Caco-2 (cell line): ENCODE results near the gene TACC2. TPM values are rescaled to one million over a fixed set of nuclear protein-coding genes. Genes with fewer than 3 reads are reported as not detected.

Source experiments
- BruUV-seq: library from RNA; stranded (reverse); fragments of 400-500 nt; replicated peaks from 2 replicates; lab custom pipeline; 2021; lab: Mats Ljungman, UMichigan
- CTCF ChIA-PET: fragments of 300-600 bp; sonication (Branson Sonifier 250); formaldehyde crosslinking; loops from one replicate; lab custom pipeline; 2022; ENCODE audit warnings: antibody characterized with exemption; lab: Charles Lee
- POLR2A ChIA-PET: fragments of 300-600 bp; sonication (Branson Sonifier 250); formaldehyde crosslinking; loops from one replicate; lab custom pipeline; 2022; ENCODE audit warnings: antibody characterized with exemption; lab: Charles Lee
- DNase-seq, 2 experiments: peaks; one replicate each; pipeline versions ENCODE4 v3.0.0 to v3.0.0-alpha.2; 2020 to 2022
- H3K27me3 ChIP-seq: replicated peaks from 2 replicates; pipeline ENCODE4 v1.6.0; 2011; ENCODE audit warnings: low read length; ENCODE audit not compliant: control insufficient read depth, insufficient read depth
- H3K36me3 ChIP-seq: 2 replicates; pipeline ENCODE4 v1.5.1; 2011; ENCODE audit warnings: low read length; ENCODE audit not compliant: control insufficient read depth, insufficient read depth
- H3K4me1 ChIP-seq: fragments of 250-450 bp; sonication (Bioruptor Pico); 2 replicates; pipeline ENCODE4 v1.5.1; 2020; ENCODE audit warnings: mild to moderate bottlenecking
- H3K4me3 ChIP-seq: 2 replicates; pipeline ENCODE4 v1.5.1; 2011; ENCODE audit warnings: low read depth, mild to moderate bottlenecking, control low read depth, low read length
- H3K9me3 ChIP-seq: fragments of 250-450 bp; sonication (Bioruptor Pico); 2 replicates; pipeline ENCODE4 v1.5.1; 2020; ENCODE audit warnings: mild to moderate bottlenecking, moderate library complexity
- H3K27ac Mint-ChIP-seq: one replicate; pipeline ENCODE4 v1.8.0; 2022; ENCODE audit warnings: mixed read lengths; ENCODE audit not compliant: unreplicated experiment
- H3K27me3 Mint-ChIP-seq: one replicate; pipeline ENCODE4 v1.8.0; 2022; ENCODE audit warnings: mixed read lengths; ENCODE audit not compliant: insufficient read depth, unreplicated experiment
- H3K36me3 Mint-ChIP-seq: one replicate; pipeline ENCODE4 v1.8.0; 2022; ENCODE audit warnings: mild to moderate bottlenecking, mixed read lengths; ENCODE audit not compliant: insufficient read depth, unreplicated experiment
- H3K4me1 Mint-ChIP-seq: one replicate; pipeline ENCODE4 v1.8.0; 2022; ENCODE audit warnings: low read depth, mixed read lengths; ENCODE audit not compliant: unreplicated experiment
- H3K4me3 Mint-ChIP-seq: one replicate; pipeline ENCODE4 v1.8.0; 2022; ENCODE audit warnings: mild to moderate bottlenecking, moderate library complexity, mixed read lengths; ENCODE audit not compliant: unreplicated experiment
- H3K9me3 Mint-ChIP-seq: one replicate; pipeline ENCODE4 v1.8.0; 2022; ENCODE audit warnings: mixed read lengths; ENCODE audit not compliant: unreplicated experiment
- CTCF ChIP-seq, 2 experiments: fragments of 200-600 bp in 1 of 2; IDR thresholded peaks; 1 replicate in 1 of 2; 2 replicates in 1 of 2; pipeline versions ENCODE4 v1.5.1 to v1.8.0; 2011 to 2022; ENCODE audit warnings: antibody characterized with exemption in 1 of 2, control low read depth in 1 of 2, inconsistent platforms in 1 of 2, low read depth in 1 of 2, low read length in 1 of 2, mild to moderate bottlenecking in 1 of 2, moderate library complexity in 1 of 2; ENCODE audit not compliant: insufficient read depth in 1 of 2, severe bottlenecking in 1 of 2, unreplicated experiment in 1 of 2
- intact Hi-C: fragments of 100-400 bp; cut with micrococcal nuclease; formaldehyde crosslinking; loops from one replicate; pipeline ENCODE4 v1.10.0; 2022; ENCODE audit not compliant: unreplicated experiment
- total RNA-seq: library from RNA; stranded (reverse); gene quantifications from 2 replicates; pipeline ENCODE4 v1.2.3, GENCODE V29; 2022

The TACC2 gene
- total RNA-seq, 1 experiment from 2014 or later = 117 TPM

GRCh38 chr10:122207596-122207995 lies 218.6 kb downstream of the TACC2 start:
- POLR2A ChIA-PET = no interaction called here
- Mint-ChIP-seq H3K27me3 (no peaks in the 10 kb centered on the region), H3K4me1 (no peaks in the 10 kb centered on the region), H3K4me3 (no peak overlapping the region), H3K36me3 (peaks cover 58% of the 10 kb centered on the region), H3K9me3 (no peaks in the 10 kb centered on the region), H3K27ac (no peak overlapping the region)
- no peak for TF ChIP-seq CTCF (IDR thresholded peaks at IDR 0.05; ENCODE audit: insufficient read depth in 1 of 2, low read depth in 1 of 2, low read length in 1 of 2, severe bottlenecking in 1 of 2, unreplicated experiment in 1 of 2)
- Histone ChIP-seq H3K36me3 (peaks cover 5% of the 10 kb centered on the region), H3K9me3 (no peaks in the 10 kb centered on the region), H3K27me3 (no peaks in the 10 kb centered on the region), H3K4me1 (no peaks in the 10 kb centered on the region), H3K4me3 (no peak overlapping the region)
- no TSS peak for BruUV-seq
- no peak for DNase-seq
- CTCF ChIA-PET = no interaction called here
- intact Hi-C loops = no loop called here

- Histone ChIP-seq H3K27me3 (no peaks in the 10 kb centered on the region), H3K4me3 (no peak overlapping the region), H3K36me3 (peaks cover 5% of the 10 kb centered on the region), H3K4me1 (no peaks in the 10 kb centered on the region), H3K9me3 (no peaks in the 10 kb centered on the region)
- H3K36me3 Mint-ChIP-seq = peaks cover 63% of the 10 kb centered on the region
- H3K4me3 Mint-ChIP-seq = no peak overlapping the region
- DNase-seq = no peak
- POLR2A ChIA-PET = no interaction called here
- CTCF ChIA-PET = no interaction called here
- no peaks in the 10 kb centered on the region for H3K27me3 Mint-ChIP-seq
- H3K4me1 Mint-ChIP-seq = no peaks in the 10 kb centered on the region
- BruUV-seq = no TSS peak
- H3K27ac Mint-ChIP-seq = no peak overlapping the region
- no peaks in the 10 kb centered on the region for H3K9me3 Mint-ChIP-seq
- intact Hi-C loops = no loop called here
- no peak for TF ChIP-seq CTCF (IDR thresholded peaks at IDR 0.05; ENCODE audit: insufficient read depth in 1 of 2, low read depth in 1 of 2, low read length in 1 of 2, severe bottlenecking in 1 of 2, unreplicated experiment in 1 of 2)
These were observed 219.8 kb downstream of the TACC2 start for GRCh38 chr10:122208571-122209430.

- DNase-seq = no peak
- Histone ChIP-seq H3K4me3 (no peak overlapping the region), H3K9me3 (no peaks in the 10 kb centered on the region), H3K36me3 (peaks cover 5% of the 10 kb centered on the region), H3K27me3 (no peaks in the 10 kb centered on the region), H3K4me1 (no peaks in the 10 kb centered on the region)
- Mint-ChIP-seq H3K27me3 (no peaks in the 10 kb centered on the region), H3K27ac (no peak overlapping the region), H3K4me1 (no peaks in the 10 kb centered on the region), H3K36me3 (peaks cover 60% of the 10 kb centered on the region), H3K9me3 (no peaks in the 10 kb centered on the region), H3K4me3 (no peak overlapping the region)
- no peak for TF ChIP-seq CTCF (IDR thresholded peaks at IDR 0.05; ENCODE audit: insufficient read depth in 1 of 2, low read depth in 1 of 2, low read length in 1 of 2, severe bottlenecking in 1 of 2, unreplicated experiment in 1 of 2)
- TSS peak; percentile 75 for BruUV-seq
- intact Hi-C loops = no loop called here
- POLR2A ChIA-PET = no interaction called here
- CTCF ChIA-PET = no interaction called here
These were observed 221.7 kb downstream of the TACC2 start for GRCh38 chr10:122210481-122211265.
